HG03060 (cell line): Measurements from ENCODE around the gene ARID2.

Experiments
- ATAC-seq: cut with Tn5 transposase; IDR thresholded peaks from one replicate; pipeline ENCODE4 v1.9.1; 2021; ENCODE audit warnings: low read depth, moderate number of reproducible peaks; ENCODE audit not compliant: unreplicated experiment

Gene ARID2

GRCh38 chr12:45762185-45763110, 32.9 kb downstream of the ARID2 start:
- no peak for ATAC-seq

GRCh38 chr12:45763381-45763780, 33.9 kb downstream of the ARID2 start:
- ATAC-seq = no peak

DNA sequence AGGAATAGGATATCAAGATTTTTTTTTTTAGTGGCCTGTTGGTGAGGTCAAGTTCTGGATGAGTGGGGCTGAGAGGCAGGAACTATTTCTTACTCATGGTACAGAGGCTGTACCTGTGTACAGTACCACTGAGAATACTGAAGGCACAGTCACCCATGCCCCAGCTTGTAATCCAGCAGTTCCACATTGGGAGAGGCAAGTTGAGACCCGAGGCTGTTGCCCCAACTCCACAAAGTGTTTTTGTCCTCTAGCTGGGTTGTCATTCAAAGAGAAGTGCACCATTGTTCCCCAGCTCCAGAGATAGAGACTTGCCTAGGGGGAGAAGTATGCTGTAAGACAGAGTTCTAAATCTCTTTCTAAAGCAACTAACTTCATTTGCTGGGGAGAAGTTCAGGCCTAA, 38.7 kb downstream of the ARID2 start:
- ATAC-seq = no peak

DNA sequence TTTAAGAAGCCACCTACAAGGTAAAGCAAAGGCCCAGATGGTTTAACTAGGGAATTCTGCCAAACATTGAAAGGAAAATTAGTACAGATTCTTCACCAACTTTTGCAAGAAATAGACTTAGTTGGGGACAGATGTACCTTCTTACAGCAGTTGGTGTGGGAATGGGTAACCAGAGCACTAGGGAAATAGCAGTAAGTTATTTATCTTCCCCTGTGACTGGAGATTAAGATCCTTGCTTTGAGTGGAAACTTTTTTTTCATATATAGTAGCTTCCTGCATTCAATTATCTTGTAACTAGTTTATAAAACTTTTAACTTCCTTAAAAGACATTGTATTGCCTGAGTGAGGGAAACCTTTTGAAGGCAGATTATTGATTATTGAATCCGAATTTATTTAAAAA, 44.2 kb downstream of the ARID2 start:
- no peak for ATAC-seq

- no peak for ATAC-seq
These were observed 45.1 kb downstream of the ARID2 start for GRCh38 chr12:45774508-45775162.

DNA sequence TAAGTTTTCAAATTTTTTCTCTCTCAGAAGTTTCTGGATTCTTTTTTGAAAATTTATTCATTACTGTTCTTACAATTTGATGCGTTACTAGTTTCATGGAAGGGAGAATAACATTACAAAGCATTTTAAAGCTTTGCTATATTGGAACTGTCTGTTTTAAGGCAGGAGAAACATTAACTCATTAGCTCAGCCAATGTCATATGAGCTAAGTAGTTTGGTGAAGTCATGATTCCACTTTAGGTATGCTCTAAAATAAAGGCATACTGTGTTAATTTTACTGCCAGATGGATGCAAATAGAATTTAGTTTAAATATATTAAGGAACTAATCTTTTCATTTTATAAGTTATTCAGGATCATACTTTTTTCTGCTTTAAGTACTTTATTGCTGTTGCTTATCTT, 46.0 kb downstream of the ARID2 start:
- ATAC-seq = no peak

GRCh38 chr12:45775964-45776363, 46.5 kb downstream of the ARID2 start:
- no peak for ATAC-seq

GRCh38 chr12:45779936-45780335, 50.4 kb downstream of the ARID2 start:
- no peak for ATAC-seq

DNA sequence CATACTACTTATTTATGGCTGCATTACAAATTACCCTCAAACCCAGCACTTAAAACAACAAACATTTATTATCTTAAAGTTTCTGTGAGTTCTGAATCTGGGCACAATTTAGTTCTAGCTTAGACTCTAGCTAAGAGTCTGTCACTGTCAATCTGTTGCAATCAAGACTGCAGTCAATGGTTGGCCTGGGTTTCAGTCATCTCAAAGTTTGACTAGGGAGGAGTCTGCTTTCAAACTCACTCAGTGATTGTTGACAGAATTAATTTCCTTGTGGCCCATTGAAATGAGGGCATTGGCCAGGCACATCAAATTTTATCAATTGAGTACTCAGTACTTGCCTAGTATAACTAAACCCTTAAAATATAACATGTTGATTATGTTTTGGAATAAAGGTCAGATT, 51.6 kb downstream of the ARID2 start:
- no peak for ATAC-seq

GRCh38 chr12:45785315-45785714, 55.8 kb downstream of the ARID2 start:
- no peak for ATAC-seq

DNA sequence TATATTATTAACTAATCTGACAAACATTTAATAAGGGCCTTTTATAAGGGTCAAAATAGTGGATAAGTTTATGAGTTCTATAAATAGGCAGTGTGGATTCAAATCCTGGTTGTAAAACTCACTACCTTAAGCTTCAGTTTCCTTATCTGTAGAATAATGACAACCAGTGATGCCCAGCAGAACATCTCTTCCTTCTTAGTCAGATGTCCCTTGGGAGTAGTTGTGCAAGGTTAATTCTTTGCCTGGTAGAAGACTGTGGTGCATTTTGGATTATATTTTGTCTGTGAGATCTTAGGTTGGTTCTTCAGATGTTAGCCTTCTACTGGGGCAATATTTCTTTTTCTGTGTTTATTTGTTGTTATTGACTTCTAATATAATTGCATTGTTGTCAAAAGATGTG, 59.5 kb downstream of the ARID2 start:
- no peak for ATAC-seq

DNA sequence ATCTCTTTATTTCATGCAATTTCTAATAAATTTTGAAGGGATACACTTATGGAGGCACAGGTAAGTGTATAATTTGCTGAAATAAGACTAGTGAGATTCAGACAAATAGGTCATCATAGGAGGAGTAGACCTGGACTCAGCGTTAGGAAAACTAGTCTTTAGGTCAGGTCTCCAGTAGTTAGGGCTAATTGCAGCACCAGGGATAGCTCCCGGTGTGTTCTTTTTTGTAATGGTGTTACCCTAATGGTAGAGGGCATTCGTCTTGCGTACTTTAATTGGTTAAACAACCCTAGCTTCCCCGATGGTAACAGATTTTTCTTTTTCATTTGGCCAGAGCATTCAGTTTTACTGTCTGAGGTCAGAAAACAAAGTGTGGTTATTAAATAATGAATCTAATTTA, 64.9 kb downstream of the ARID2 start:
- ATAC-seq = no peak

GRCh38 chr12:45801625-45802024, 72.1 kb downstream of the ARID2 start:
- ATAC-seq = no peak

GRCh38 chr12:45803111-45803510, 73.6 kb downstream of the ARID2 start:
- no peak for ATAC-seq

- no peak for ATAC-seq
These were observed 87.1 kb downstream of the ARID2 start for GRCh38 chr12:45816652-45817051.

DNA sequence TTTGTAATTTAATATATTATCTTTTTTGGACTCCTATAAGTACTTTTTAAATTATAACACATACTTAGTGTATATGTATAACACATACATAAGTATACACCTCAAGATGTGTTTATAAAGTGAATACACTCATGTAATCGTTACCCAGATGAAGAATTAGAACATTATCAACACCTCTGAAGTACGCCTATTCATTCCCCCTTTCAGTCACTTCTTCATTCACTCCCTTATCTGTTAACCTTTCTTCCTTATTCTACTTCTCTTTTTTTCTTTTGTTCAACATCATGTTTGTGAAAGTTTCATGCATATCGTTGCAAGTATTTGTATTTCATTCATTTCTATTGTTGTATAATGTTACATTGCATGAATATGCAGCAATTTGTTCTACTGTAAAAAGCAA, 98.5 kb downstream of the ARID2 start:
- ATAC-seq = no peak

DNA sequence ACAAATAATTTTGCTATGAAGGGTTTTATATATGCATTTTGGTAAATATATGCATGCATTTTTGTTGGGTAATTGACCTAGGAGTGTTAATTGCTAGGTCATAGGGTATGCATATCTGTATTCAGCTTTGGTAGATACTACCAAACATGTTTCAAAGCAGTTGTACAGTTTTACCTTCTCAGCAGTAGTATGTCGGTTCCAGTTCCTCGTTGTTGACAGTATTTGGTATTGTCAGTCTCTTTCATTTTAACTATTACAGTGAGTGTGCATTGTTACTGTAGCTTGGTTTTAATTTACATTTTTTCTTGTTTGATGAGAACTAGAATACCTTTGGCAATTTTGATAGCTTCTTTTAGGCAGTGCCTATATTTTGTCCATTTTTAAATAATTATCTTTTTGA, 98.9 kb downstream of the ARID2 start:
- ATAC-seq = no peak

DNA sequence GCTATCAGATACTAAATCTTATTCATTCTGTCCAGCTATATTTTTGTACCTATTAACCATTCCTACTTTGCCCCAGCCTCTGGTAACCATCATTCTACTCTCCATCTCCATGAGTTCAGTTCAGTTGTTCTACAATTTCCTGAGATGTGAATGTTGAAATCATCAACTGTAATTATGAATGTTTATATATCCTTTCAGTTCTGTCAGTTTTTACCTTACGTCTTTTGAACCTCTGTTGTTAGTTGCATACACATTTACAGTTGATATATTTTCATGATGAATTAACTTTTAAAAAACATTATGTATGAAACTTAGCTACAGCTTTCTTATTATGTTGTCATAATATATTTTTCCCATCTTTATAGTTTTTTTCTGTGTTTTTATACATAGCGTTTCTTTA, 102.1 kb downstream of the ARID2 start:
- no peak for ATAC-seq

DNA sequence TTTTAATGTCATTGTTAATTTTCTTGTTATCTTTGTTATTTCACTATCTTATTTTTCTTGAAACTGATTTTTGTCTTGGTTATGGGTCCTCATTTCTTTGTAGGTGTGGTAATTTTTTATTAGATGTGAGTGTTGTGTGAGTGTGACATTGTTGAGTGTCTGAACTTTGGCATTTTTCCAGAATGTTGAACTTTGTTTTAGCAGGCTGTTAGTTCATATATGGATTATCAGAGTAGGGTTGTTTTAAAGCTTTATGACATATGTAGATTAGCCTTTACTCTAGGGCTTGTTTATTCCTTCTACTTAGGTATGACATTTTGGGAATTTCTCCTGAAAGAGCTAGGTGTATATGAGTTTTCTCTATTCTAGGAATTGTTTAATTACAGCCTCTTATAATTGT, 103.9 kb downstream of the ARID2 start:
- ATAC-seq = no peak

- ATAC-seq = no peak
These were observed 105.3 kb downstream of the ARID2 start for GRCh38 chr12:45834809-45835208.

- ATAC-seq = no peak
These were observed 110.4 kb downstream of the ARID2 start for GRCh38 chr12:45839917-45840316.

GRCh38 chr12:45849289-45849688, 119.8 kb downstream of the ARID2 start:
- no peak for ATAC-seq
